Peyer's patch (tissue), 4 donors: ENCODE data around the gene EGFL6. TPM values are rescaled to one million over a fixed set of nuclear protein-coding genes. Genes with fewer than 3 reads are reported as not detected.

Source experiments
- DNase-seq, 3 donors: peaks; one replicate each; pipeline ENCODE4 v3.0.0-alpha.2; 2017 to 2019
- H3K27ac ChIP-seq, 4 donors: fragments of 200-600 bp; sonication (generic); one replicate each; pipeline ENCODE4 v1.5.1; 2016 to 2019
- H3K27me3 ChIP-seq, 2 donors: fragments of 200-600 bp; sonication (generic); one replicate each; pipeline ENCODE4 v1.5.1; 2019
- H3K36me3 ChIP-seq, 3 donors: fragments of 200-600 bp; sonication (generic); one replicate each; pipeline ENCODE4 v1.5.1; 2016 to 2019
- H3K4me1 ChIP-seq, 4 donors: fragments of 200-600 bp; sonication (generic); one replicate each; pipeline ENCODE4 v1.5.1; 2016 to 2019
- H3K4me3 ChIP-seq, 4 donors: fragments of 200-600 bp; sonication (generic); 1 replicate in 3 of 4; 2 replicates in 1 of 4; pipeline ENCODE4 v1.5.1; 2016 to 2019; ENCODE audit warnings: mild to moderate bottlenecking in 1 of 4
- H3K9me3 ChIP-seq, 4 donors: fragments of 200-600 bp; sonication (generic); one replicate each; pipeline ENCODE4 v1.5.1; 2016 to 2019; ENCODE audit warnings: mild to moderate bottlenecking in 1 of 4
- POLR2A ChIP-seq, 2 donors: fragments of 450-650 bp; IDR thresholded peaks; one replicate each; pipeline ENCODE4 v1.5.1; 2017; ENCODE audit warnings: antibody characterized with exemption in 2 of 2, mild to moderate bottlenecking in 2 of 2, moderate library complexity in 2 of 2
- total RNA-seq, 4 donors: library from RNA; depleted of rRNA; stranded (reverse); fragments of >200 nt; gene quantifications; one replicate each; pipeline ENCODE4 v1.1.0, GENCODE V29; 2016
- TF ChIP-seq, protein P1 (sequence below), 6 experiments: fragments of 450-650 bp in 4 of 6; fragments of 200-600 bp in 2 of 6; sonication (generic) in 1 of 6; IDR thresholded peaks; one replicate each; pipeline ENCODE4 v1.5.1; 2017 to 2019; ENCODE audit warnings: antibody characterized with exemption in 6 of 6, mild to moderate bottlenecking in 3 of 6, moderate library complexity in 1 of 6

Gene EGFL6
- total RNA-seq, 4 donors from 2014 or later, result not detected

DNA sequence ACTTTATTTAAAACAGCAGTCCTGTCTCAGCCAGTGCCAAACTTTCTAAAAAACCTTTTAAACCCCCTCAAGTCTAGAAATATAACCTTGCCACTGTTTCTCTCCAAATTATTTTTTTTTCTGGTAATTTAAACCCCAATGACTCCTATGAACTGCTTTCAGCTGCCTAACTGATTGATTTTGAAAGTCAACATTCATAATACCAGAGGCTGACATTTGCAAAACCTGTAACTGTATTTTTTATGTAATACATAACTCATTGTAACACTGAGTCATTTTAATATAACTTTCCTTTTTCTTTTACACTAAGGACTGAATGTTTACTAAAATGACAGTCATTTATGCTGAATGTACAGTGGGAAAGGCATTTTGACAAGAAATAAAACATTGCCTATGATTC lies 19.1 kb upstream of the EGFL6 start:
- TF ChIP-seq, protein P1, sequence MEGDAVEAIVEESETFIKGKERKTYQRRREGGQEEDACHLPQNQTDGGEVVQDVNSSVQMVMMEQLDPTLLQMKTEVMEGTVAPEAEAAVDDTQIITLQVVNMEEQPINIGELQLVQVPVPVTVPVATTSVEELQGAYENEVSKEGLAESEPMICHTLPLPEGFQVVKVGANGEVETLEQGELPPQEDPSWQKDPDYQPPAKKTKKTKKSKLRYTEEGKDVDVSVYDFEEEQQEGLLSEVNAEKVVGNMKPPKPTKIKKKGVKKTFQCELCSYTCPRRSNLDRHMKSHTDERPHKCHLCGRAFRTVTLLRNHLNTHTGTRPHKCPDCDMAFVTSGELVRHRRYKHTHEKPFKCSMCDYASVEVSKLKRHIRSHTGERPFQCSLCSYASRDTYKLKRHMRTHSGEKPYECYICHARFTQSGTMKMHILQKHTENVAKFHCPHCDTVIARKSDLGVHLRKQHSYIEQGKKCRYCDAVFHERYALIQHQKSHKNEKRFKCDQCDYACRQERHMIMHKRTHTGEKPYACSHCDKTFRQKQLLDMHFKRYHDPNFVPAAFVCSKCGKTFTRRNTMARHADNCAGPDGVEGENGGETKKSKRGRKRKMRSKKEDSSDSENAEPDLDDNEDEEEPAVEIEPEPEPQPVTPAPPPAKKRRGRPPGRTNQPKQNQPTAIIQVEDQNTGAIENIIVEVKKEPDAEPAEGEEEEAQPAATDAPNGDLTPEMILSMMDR (IDR thresholded peaks at IDR 0.05), result no peak
- no peak for TF ChIP-seq POLR2A (IDR thresholded peaks at IDR 0.05)
- Histone ChIP-seq H3K36me3 (no peaks in the 10 kb centered on the region), H3K9me3 (no peaks in the 10 kb centered on the region), H3K27me3 (no peaks in the 10 kb centered on the region), H3K4me3 (no peak overlapping the region), H3K4me1 (no peaks in the 10 kb centered on the region), H3K27ac (no peak overlapping the region)
- DNase-seq, result no peak

DNA sequence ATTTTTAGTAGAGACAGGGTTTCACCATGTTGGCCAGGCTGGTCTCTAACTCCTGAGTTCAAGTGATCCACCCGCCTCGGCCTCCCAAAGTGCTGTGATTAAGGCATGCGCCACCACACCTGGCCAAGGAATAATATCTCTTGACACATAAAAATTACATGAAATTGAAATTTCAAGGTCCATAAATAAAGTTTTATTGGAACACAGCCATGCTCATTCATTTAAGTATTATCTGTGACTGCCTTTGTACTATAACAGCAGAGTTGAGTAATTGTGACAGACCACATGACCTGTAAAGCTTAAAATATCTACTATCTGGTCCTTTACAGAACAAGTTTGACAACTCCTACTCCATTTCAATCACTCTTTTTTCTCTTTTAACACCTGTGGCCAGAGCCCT lies 17.8 kb upstream of the EGFL6 start:
- no peak for DNase-seq

DNA sequence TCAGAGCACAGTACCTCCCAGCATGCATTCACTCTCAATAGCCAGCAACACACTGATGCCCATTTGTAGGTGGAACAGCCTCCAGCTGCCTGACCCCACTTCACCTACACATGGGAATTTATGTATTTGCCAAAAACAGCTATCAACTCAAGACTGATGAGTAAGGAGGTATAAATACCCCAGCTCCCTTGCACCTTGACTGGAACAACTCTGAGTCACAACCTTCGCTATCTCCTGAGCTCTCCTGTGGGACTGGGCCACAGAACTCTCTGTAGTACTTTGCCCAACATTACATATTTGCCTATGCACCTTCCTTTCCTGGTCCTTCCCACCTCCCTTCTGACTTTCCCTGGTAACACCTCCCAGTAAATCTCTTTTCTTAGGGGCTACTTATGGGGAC lies 16.5 kb upstream of the EGFL6 start:
- no peak overlapping the region for H3K27ac ChIP-seq
- no peak overlapping the region for H3K4me3 ChIP-seq
- H3K9me3 ChIP-seq, result no peaks in the 10 kb centered on the region
- DNase-seq, result no peak
- H3K4me1 ChIP-seq, result no peaks in the 10 kb centered on the region
- no peaks in the 10 kb centered on the region for H3K36me3 ChIP-seq
- H3K27me3 ChIP-seq, result no peaks in the 10 kb centered on the region
- no peak for TF ChIP-seq POLR2A (IDR thresholded peaks at IDR 0.05)
- TF ChIP-seq, protein P1 (IDR thresholded peaks at IDR 0.05), result no peak

More for the DNA sequence above, 17.8 kb upstream of the EGFL6 start:
- H3K9me3 ChIP-seq, result no peaks in the 10 kb centered on the region
- no peaks in the 10 kb centered on the region for H3K27me3 ChIP-seq
- no peak overlapping the region for H3K4me3 ChIP-seq
- no peaks in the 10 kb centered on the region for H3K36me3 ChIP-seq
- no peak overlapping the region for H3K27ac ChIP-seq
- no peaks in the 10 kb centered on the region for H3K4me1 ChIP-seq
- no peak for TF ChIP-seq POLR2A (IDR thresholded peaks at IDR 0.05)
- TF ChIP-seq, protein P1 (IDR thresholded peaks at IDR 0.05), result no peak

DNA sequence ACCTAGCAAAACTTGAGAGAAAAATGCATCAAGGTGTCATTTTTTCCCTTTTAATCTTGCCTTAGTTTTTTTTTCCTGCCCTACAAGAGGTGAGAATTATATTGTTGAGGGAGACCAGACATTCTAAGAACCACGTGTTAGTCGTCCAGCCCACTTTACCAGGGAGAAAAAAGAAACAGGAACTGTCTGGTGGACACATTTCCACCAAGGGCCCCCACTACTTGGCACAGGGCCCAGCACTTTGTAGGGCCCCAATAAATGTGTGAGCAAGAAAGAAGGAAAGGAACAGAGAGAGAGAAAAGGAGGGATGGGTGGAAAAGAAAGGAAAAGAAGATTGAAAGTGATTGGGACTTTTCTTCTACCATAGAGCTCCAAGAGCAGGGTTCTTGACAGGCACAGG lies 3.9 kb upstream of the EGFL6 start:
- Histone ChIP-seq H3K27ac (no peak overlapping the region), H3K4me3 (no peak overlapping the region), H3K9me3 (no peaks in the 10 kb centered on the region), H3K4me1 (no peaks in the 10 kb centered on the region), H3K27me3 (no peaks in the 10 kb centered on the region), H3K36me3 (no peaks in the 10 kb centered on the region)
- no peak for DNase-seq
- TF ChIP-seq, protein P1 (IDR thresholded peaks at IDR 0.05), result no peak
- TF ChIP-seq POLR2A (IDR thresholded peaks at IDR 0.05), result no peak

DNA sequence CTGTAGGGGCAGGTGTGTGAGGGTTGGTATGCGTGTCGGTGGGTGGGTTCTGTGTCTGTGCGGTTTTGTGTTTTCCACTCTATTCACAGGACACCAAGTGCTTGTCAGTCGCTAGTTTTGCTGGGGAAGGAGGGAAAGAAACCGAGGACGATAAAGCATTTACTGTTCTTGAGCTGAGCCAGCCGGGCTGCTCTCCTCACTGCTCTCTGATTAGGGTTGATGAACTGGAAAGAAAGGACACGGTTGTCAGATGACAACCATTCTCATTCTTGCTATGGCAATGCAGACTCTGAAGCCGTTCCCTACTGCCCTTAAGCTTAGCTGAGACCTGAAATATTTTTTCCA lies 832 bp downstream of the EGFL6 start:
- Histone ChIP-seq H3K4me1 (no peaks in the 10 kb centered on the region), H3K27ac (no peak overlapping the region), H3K4me3 (no peak overlapping the region), H3K27me3 (no peaks in the 10 kb centered on the region), H3K36me3 (no peaks in the 10 kb centered on the region), H3K9me3 (no peaks in the 10 kb centered on the region)
- no peak for DNase-seq
- TF ChIP-seq, protein P1 (IDR thresholded peaks at IDR 0.05), result no peak
- no peak for TF ChIP-seq POLR2A (IDR thresholded peaks at IDR 0.05)

DNA sequence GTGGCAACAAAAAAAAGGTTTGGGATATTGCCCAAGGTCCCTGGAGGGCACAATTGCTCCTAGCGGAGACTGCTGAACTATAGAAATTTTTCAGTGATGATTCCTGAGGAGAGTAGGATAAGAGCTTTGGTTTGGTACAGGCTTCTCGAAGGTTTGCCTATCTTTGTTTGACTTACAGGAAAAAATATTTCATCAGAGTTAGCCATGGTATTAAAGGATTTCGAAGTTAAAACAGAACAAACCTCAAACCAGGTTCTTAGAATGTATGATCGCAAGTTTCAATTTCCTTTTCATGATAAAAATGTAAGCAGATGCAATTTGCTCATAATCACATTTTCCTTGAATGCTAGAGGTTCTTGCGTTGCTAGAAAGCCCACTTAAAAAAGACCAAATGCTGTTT lies 1.7 kb downstream of the EGFL6 start:
- H3K27ac ChIP-seq, result no peak overlapping the region
- no peaks in the 10 kb centered on the region for H3K9me3 ChIP-seq
- no peak overlapping the region for H3K4me3 ChIP-seq
- no peaks in the 10 kb centered on the region for H3K27me3 ChIP-seq
- no peak for TF ChIP-seq POLR2A (IDR thresholded peaks at IDR 0.05)
- TF ChIP-seq, protein P1 (IDR thresholded peaks at IDR 0.05), result no peak
- no peaks in the 10 kb centered on the region for H3K36me3 ChIP-seq
- no peak for DNase-seq
- H3K4me1 ChIP-seq, result no peaks in the 10 kb centered on the region
